ENCODE data around the gene RPS21. TPM values are rescaled to one million over a fixed set of nuclear protein-coding genes. Genes with fewer than 3 reads are reported as not detected.

The RPS21 gene
- total RNA-seq, 1 donor from 2014 or later, result 1,828 TPM

- no peaks in the 10 kb centered on the region for H3K36me3 ChIP-seq
- no peak overlapping the region for H3K27ac ChIP-seq
- no peaks in the 10 kb centered on the region for H3K9me3 ChIP-seq
- no peaks in the 10 kb centered on the region for H3K27me3 ChIP-seq
- no peak for TF ChIP-seq CTCF (IDR thresholded peaks at IDR 0.05)
- peaks cover 1 to 8% of the 10 kb centered on the region in 2 donors for H3K4me1 ChIP-seq
- DNase-seq (ENCODE audit: low spot score in 2 of 2), result no peak
- H3K4me3 ChIP-seq, result no peak overlapping the region
- intact Hi-C loops (cut with DNase I), result no loop called here
Observed at GRCh38 chr20:62412194-62413024, 25.5 kb downstream of the RPS21 start.

- TF ChIP-seq CTCF (IDR thresholded peaks at IDR 0.05), result no peak
- Histone ChIP-seq H3K27me3 (no peaks in the 10 kb centered on the region), H3K4me3 (no peak overlapping the region), H3K27ac (no peak overlapping the region), H3K9me3 (no peaks in the 10 kb centered on the region), H3K4me1 (peaks cover 0 to 4% of the 10 kb centered on the region in 2 donors), H3K36me3 (no peaks in the 10 kb centered on the region)
- DNase-seq (ENCODE audit: low spot score in 2 of 2), result no peak
- intact Hi-C loops (cut with DNase I), result no loop called here
Observed at GRCh38 chr20:62413025-62413570, 26.2 kb downstream of the RPS21 start.

GRCh38 chr20:62413896-62414481, 27.1 kb downstream of the RPS21 start:
- Histone ChIP-seq H3K4me1 (peaks cover 0 to 4% of the 10 kb centered on the region in 2 donors), H3K4me3 (no peak overlapping the region), H3K9me3 (no peaks in the 10 kb centered on the region), H3K36me3 (no peaks in the 10 kb centered on the region), H3K27ac (no peak overlapping the region), H3K27me3 (no peaks in the 10 kb centered on the region)
- DNase-seq (ENCODE audit: low spot score in 2 of 2), result no peak
- intact Hi-C loops (cut with DNase I), result no loop called here
- no peak for TF ChIP-seq CTCF (IDR thresholded peaks at IDR 0.05)

- H3K4me3 ChIP-seq, result no peak overlapping the region
- intact Hi-C loops (cut with DNase I), result no loop called here
- no peaks in the 10 kb centered on the region for H3K27me3 ChIP-seq
- no peak for DNase-seq (ENCODE audit: low spot score in 2 of 2)
- H3K27ac ChIP-seq, result no peak overlapping the region
- no peaks in the 10 kb centered on the region for H3K36me3 ChIP-seq
- no peak for TF ChIP-seq CTCF (IDR thresholded peaks at IDR 0.05)
- no peaks in the 10 kb centered on the region for H3K9me3 ChIP-seq
- no peaks in the 10 kb centered on the region for H3K4me1 ChIP-seq
Observed at GRCh38 chr20:62415354-62416111, 28.6 kb downstream of the RPS21 start.

- H3K9me3 ChIP-seq, result no peaks in the 10 kb centered on the region
- no peaks in the 10 kb centered on the region for H3K4me1 ChIP-seq
- H3K4me3 ChIP-seq, result no peak overlapping the region
- TF ChIP-seq CTCF (IDR thresholded peaks at IDR 0.05), result no peak
- DNase-seq (ENCODE audit: low spot score in 2 of 2), result no peak
- H3K27me3 ChIP-seq, result no peaks in the 10 kb centered on the region
- no peaks in the 10 kb centered on the region for H3K36me3 ChIP-seq
- H3K27ac ChIP-seq, result no peak overlapping the region
- intact Hi-C loops (cut with DNase I), result no loop called here
Observed at GRCh38 chr20:62416651-62417637, 30.0 kb downstream of the RPS21 start.
